ENCODE results near the gene BCO2. TPM values are rescaled to one million over a fixed set of nuclear protein-coding genes. Genes with fewer than 3 reads are reported as not detected.

BCO2 gene
- total RNA-seq, 1 donor: 0.72 TPM

DNA sequence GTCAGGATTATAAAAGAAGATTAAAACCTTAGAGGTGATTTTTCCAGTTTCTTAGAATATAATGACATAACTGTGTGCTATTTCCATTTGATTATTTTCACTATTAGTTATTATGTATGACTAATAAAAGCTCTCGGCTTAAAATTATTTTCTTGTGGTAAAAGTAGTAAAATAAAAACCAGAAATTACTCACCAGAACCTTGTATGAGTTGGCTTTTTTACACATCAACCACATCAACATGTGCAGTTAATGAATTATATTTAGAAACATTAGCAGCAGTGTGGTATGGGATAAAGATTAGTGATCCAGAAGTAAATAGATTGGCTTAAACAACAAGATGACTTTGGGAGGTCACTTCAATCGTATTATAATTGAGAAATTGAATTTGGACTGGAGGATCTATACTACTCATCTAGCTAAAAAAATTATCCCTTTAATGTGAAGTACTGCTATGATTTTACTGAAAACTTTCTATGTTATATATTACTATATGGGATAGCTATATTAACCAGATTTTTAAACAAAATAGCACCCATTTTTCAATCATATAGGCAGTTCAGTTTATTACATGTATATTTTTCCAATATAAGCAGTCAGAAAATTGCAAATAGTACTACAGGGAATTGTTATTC lies 2.8 kb upstream of the BCO2 start:
- no peak overlapping the region for H2AFZ ChIP-seq (ENCODE audit: low read length)
- no peak for TF ChIP-seq CTCF (IDR thresholded peaks at IDR 0.05; ENCODE audit: extremely low read depth, low read depth, low read length)

DNA sequence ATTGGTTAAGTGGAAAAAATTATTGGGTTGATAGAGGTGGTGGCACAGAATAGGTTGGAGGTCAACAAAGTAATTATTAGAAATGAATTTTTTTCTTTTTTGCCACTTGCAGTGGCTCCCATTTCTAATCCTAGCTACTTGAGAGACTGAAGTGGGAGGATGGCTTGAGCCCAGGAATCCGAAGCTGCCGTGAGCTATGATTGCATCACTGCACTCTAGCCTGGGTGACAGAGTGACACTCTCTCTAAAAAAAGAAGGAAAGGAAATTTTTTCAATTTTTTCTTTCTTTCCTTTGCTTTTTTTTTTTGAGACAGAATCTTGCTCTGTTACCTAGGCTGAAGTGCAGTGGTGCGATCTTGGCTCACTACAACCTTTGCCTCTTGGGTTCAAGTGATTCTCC lies 2.2 kb upstream of the BCO2 start:
- H2AFZ ChIP-seq (ENCODE audit: low read length): no peak overlapping the region
- no peaks in the 10 kb centered on the region for H3K9me3 ChIP-seq (ENCODE audit: low read depth, low read length)
- peak overlapping the region; percentile 32 for H3K27ac ChIP-seq (ENCODE audit: low read depth, low read length)
- H3K4me3 ChIP-seq (ENCODE audit: insufficient read depth, low read length): no peak overlapping the region
- no peak for TF ChIP-seq CTCF (IDR thresholded peaks at IDR 0.05; ENCODE audit: extremely low read depth, low read depth, low read length)
- H3K79me2 ChIP-seq (ENCODE audit: insufficient read depth, low read length): no peaks in the 10 kb centered on the region
- no peaks in the 10 kb centered on the region for H4K20me1 ChIP-seq (ENCODE audit: insufficient read depth, low read length)
- H3K27me3 ChIP-seq (ENCODE audit: insufficient read depth, low read length): peaks cover 3% of the 10 kb centered on the region
- no peaks in the 10 kb centered on the region for H3K36me3 ChIP-seq (ENCODE audit: insufficient read depth, low read length)
- H3K4me2 ChIP-seq (ENCODE audit: insufficient read depth, low read length): no peak overlapping the region
- H3K4me1 ChIP-seq (ENCODE audit: insufficient read depth, low read length): peaks cover 25% of the 10 kb centered on the region
- DNase-seq (ENCODE audit: insufficient read length, low spot score, missing footprints): no peak

More for the DNA sequence above, 2.8 kb upstream of the BCO2 start:
- no peaks in the 10 kb centered on the region for H3K36me3 ChIP-seq (ENCODE audit: insufficient read depth, low read length)
- peaks cover 3% of the 10 kb centered on the region for H3K27me3 ChIP-seq (ENCODE audit: insufficient read depth, low read length)
- H3K27ac ChIP-seq (ENCODE audit: low read depth, low read length): peak overlapping the region; percentile 32
- no peaks in the 10 kb centered on the region for H3K9me3 ChIP-seq (ENCODE audit: low read depth, low read length)
- no peaks in the 10 kb centered on the region for H4K20me1 ChIP-seq (ENCODE audit: insufficient read depth, low read length)
- H3K4me3 ChIP-seq (ENCODE audit: insufficient read depth, low read length): no peak overlapping the region
- peaks cover 25% of the 10 kb centered on the region for H3K4me1 ChIP-seq (ENCODE audit: insufficient read depth, low read length)
- H3K79me2 ChIP-seq (ENCODE audit: insufficient read depth, low read length): no peaks in the 10 kb centered on the region
- peak; percentile 44 for DNase-seq (ENCODE audit: insufficient read length, low spot score, missing footprints)
- peak overlapping the region; percentile 2 for H3K4me2 ChIP-seq (ENCODE audit: insufficient read depth, low read length)

DNA sequence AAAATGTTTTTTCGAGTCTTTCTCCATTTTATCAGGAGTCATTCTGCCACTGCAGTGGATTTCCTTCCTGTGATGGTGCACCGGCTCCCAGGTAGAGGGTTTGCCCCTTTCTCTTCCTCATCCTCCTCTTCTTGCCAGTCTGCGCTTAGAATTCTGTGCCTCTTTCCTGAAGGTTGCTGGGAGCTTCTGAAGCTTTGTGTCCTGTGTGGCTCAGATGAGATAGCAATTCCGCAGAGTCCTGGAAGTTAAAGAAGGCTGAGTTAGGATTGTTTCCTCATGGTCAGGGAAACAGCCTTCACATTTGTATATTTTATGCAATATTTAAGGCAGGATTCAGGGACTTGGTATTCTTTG lies 264 bp downstream of the BCO2 start:
- DNase-seq (ENCODE audit: insufficient read length, low spot score, missing footprints): no peak
- no peaks in the 10 kb centered on the region for H3K79me2 ChIP-seq (ENCODE audit: insufficient read depth, low read length)
- peak overlapping the region; percentile 59 for H3K4me3 ChIP-seq (ENCODE audit: insufficient read depth, low read length)
- no peak for TF ChIP-seq CTCF (IDR thresholded peaks at IDR 0.05; ENCODE audit: extremely low read depth, low read depth, low read length)
- H3K27ac ChIP-seq (ENCODE audit: low read depth, low read length): peak overlapping the region; percentile 64
- peak overlapping the region; percentile 82 for H3K4me2 ChIP-seq (ENCODE audit: insufficient read depth, low read length)
- no peaks in the 10 kb centered on the region for H3K36me3 ChIP-seq (ENCODE audit: insufficient read depth, low read length)
- no peaks in the 10 kb centered on the region for H3K9me3 ChIP-seq (ENCODE audit: low read depth, low read length)
- peak overlapping the region; percentile 73 for H2AFZ ChIP-seq (ENCODE audit: low read length)
- peaks cover 25% of the 10 kb centered on the region for H3K4me1 ChIP-seq (ENCODE audit: insufficient read depth, low read length)
- H4K20me1 ChIP-seq (ENCODE audit: insufficient read depth, low read length): no peaks in the 10 kb centered on the region
- H3K27me3 ChIP-seq (ENCODE audit: insufficient read depth, low read length): peaks cover 3% of the 10 kb centered on the region

GRCh38 chr11:112176077-112176476 lies 765 bp downstream of the BCO2 start:
- Histone ChIP-seq H4K20me1 (ENCODE audit: insufficient read depth, low read length) (no peaks in the 10 kb centered on the region), H2AFZ (ENCODE audit: low read length) (no peak overlapping the region), H3K79me2 (ENCODE audit: insufficient read depth, low read length) (no peaks in the 10 kb centered on the region), H3K27me3 (ENCODE audit: insufficient read depth, low read length) (peaks cover 3% of the 10 kb centered on the region), H3K9me3 (ENCODE audit: low read depth, low read length) (no peaks in the 10 kb centered on the region), H3K36me3 (ENCODE audit: insufficient read depth, low read length) (no peaks in the 10 kb centered on the region), H3K4me2 (ENCODE audit: insufficient read depth, low read length) (no peak overlapping the region), H3K4me3 (ENCODE audit: insufficient read depth, low read length) (no peak overlapping the region), H3K27ac (ENCODE audit: low read depth, low read length) (no peak overlapping the region), H3K4me1 (ENCODE audit: insufficient read depth, low read length) (peaks cover 25% of the 10 kb centered on the region)
- TF ChIP-seq CTCF (IDR thresholded peaks at IDR 0.05; ENCODE audit: extremely low read depth, low read depth, low read length): no peak
- no peak for DNase-seq (ENCODE audit: insufficient read length, low spot score, missing footprints)
